ENCODE measurements around the gene CSNK2B.

- TF ChIP-seq POLR2AphosphoS5 (IDR thresholded peaks at IDR 0.05; ENCODE audit: control insufficient read depth, insufficient read depth, low read depth, low read length), result no peak
- no peak for TF ChIP-seq YBX1 (IDR thresholded peaks at IDR 0.05)
- TF ChIP-seq ZBED1 (IDR thresholded peaks at IDR 0.05), result no peak
- TF ChIP-seq PHF20 (IDR thresholded peaks at IDR 0.05; ENCODE audit: partially characterized antibody), result no peak
- TF ChIP-seq CTCF (IDR thresholded peaks at IDR 0.05 in 2 of 3, conservative IDR thresholded peaks at IDR 0.05 in 1 of 3; ENCODE audit: insufficient read depth in 2 of 3, low read depth in 1 of 3, low read length in 3 of 3), result no peak
- no peak for TF ChIP-seq PREB (CRISPR knock-in tag; IDR thresholded peaks at IDR 0.05)
- TF ChIP-seq SNAPC5 (CRISPR knock-in tag; IDR thresholded peaks at IDR 0.05), result no peak
- no peak for TF ChIP-seq E4F1 (CRISPR knock-in tag; IDR thresholded peaks at IDR 0.05; ENCODE audit: borderline replicate concordance)
- TF ChIP-seq ARNT (IDR thresholded peaks at IDR 0.05), result no peak
- TF ChIP-seq ZKSCAN8 (CRISPR knock-in tag; IDR thresholded peaks at IDR 0.05), result no peak
- TF ChIP-seq MLLT1 (IDR thresholded peaks at IDR 0.05), result no peak
- TF ChIP-seq HNRNPK (IDR thresholded peaks at IDR 0.05; ENCODE audit: low read depth, low read length, poor library complexity, severe bottlenecking), result no peak
- TF ChIP-seq PPARD (CRISPR knock-in tag; IDR thresholded peaks at IDR 0.05), result no peak
- no peak for TF ChIP-seq MAFF (IDR thresholded peaks at IDR 0.05; ENCODE audit: low read length)
Measured at GRCh38 chr6:31719001-31719400, 53.1 kb downstream of the CSNK2B start.
